DMS 273 (cell line): ENCODE data around the gene C1orf116.

Source experiments
- DNase-seq: peaks from one replicate; lab custom pipeline; 2025; ENCODE audit not compliant: unreplicated experiment; lab: John Stamatoyannopoulos, UW

C1orf116 gene

GRCh38 chr1:207035877-207036551, 3.5 kb upstream of the C1orf116 start:
- no peak for DNase-seq

DNA sequence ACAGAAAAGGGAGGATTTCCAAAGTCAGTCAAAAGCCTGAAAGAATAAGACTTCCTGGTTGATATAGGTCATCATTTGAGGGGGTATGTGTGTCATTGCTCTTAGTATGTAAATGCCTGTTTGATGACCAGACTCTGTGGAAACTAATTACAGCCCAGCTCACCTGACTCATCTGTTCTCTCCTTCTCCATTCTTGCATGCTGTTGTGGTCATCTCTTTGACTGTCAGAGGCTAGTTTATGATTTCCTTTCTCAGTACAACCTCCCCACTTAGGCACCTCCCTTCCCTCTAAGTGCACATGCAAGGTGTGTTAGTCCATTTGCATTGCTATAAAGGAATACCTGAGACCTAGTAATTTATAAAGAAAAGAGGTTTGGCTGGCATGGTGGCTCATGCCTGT, 2.4 kb upstream of the C1orf116 start:
- DNase-seq: no peak

DNA sequence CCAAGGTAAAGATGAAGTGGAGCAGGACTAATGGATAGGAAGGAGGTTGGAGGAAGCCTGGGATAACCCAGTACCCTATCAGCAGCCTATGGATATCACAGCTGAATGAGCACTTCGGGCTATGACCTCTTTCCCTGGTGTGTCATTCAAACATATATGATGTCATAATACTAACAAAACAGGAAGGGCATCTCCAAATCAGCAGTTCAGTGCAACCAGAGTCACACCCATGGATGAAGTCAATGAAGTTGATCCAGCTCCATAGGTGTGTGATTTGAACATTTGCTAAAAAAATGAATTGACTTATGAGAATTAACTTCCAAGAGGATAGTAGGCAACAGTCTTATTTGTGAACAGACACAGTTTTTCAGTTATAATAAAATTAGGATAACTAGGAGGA, 1.7 kb upstream of the C1orf116 start:
- no peak for DNase-seq

DNA sequence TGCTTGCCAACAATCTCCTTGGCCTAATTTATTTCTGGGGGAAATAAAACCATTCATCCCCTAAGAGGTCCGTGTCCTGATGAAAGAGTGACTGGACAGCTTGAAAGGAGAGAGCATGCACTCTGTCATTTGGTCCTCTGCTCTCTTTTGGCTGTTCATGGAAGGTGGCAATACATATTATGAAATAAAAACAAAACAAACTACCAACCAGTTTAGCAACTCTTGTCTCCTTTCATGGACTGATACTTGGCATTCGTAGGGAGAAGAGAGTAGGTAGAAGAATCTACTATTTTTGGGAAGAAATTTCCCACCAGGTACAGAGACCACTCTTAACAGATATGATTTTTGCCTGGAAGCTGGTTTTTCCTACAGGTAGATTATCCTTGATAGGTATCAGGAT, 746 bp upstream of the C1orf116 start:
- DNase-seq: no peak

GRCh38 chr1:207031632-207032264, 808 bp downstream of the C1orf116 start:
- DNase-seq: no peak

GRCh38 chr1:207031016-207031415, 1.5 kb downstream of the C1orf116 start:
- DNase-seq: no peak

DNA sequence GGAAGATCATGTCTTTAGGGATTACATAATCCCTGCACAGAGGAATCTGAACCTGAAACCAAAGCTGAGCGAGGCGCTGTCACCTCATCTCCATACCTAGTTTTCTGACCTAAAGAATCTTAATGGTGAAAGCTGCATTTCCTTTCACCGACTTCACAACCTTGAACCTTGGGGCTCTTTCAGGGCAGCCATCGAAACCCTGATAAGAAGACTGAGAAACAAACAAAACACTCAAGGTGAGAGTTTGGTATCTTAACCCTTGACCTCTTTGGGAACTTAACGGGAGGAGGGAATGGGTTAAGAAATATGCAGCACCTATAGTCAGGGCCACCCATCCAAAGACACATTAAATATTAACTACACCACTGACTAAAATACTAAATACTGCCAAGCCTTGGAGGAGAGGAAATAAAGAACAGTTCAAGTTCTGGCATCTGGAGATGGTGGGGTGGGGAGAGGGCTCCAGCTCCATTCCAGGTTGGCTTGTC, 2.0 kb downstream of the C1orf116 start:
- DNase-seq: no peak

GRCh38 chr1:207029701-207030521, 2.6 kb downstream of the C1orf116 start:
- DNase-seq: no peak

- no peak for DNase-seq
These were observed 3.5 kb downstream of the C1orf116 start for GRCh38 chr1:207028884-207029650.

- DNase-seq: no peak
These were observed 4.6 kb downstream of the C1orf116 start for GRCh38 chr1:207027921-207028320.

DNA sequence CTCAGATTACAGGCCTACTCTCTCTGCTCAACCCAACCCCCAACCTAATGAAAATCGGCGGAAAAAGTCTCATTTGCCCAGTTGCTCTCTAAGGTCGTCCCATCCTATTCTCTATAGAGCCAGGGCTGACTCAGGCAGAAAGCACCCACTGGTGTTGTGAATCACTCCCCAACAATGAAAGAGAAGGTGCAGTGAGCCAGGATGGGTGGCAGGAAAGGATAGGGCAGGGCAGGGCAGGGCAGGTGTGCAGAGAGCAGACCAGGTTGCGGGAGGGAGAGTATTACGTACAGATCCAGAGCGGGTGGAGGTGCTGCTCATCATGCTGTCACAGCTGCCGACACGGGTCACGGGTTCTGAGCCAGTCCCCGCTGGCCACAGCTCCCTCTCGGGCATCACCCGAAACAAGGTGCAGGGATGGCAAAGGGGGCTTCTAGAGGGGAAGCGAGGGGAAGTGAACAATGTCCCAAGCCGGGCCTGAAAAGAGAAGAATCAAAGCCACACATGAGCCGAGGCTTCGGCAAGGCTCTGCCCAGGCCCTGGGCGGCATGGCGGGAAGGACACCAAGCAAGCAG, 5.3 kb downstream of the C1orf116 start:
- DNase-seq: no peak

GRCh38 chr1:207026104-207026534, 6.4 kb downstream of the C1orf116 start:
- DNase-seq: no peak

DNA sequence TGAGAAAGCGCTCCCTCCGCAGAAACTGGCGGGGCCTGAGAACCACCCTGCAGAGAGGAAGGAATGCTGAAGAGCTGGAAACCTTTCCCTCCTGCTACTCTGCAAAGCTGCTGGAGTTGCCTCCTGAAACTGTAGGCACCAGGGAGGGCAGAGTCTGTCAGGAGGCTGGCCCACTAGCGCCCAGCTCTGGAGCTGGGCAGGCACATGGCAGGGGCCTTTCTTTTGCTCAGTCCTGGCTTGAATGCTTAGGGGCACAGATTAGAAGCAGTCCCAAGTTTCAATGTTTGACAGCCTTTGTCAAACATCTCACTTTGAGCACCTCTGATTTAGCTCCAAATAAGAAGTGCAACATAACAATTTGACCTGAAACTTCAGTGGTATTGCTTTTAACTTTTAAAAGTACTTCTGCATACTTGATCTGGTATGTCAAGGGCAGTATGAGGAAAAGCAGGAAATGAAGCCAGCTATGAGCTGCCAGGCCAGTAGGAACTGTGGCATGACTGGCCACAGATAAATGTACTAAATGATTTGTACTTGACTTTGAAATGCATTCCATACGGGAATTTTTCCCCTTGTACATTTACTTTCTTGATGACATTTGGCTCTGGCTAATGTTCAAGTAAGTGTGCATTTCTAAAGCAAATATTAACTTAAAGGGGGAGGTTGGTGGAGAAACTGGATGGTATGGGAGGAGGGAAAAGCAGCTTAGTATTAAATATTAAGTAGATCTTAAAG, 7.2 kb downstream of the C1orf116 start:
- no peak for DNase-seq

- no peak for DNase-seq
These were observed 8.1 kb downstream of the C1orf116 start for GRCh38 chr1:207024202-207025145.

DNA sequence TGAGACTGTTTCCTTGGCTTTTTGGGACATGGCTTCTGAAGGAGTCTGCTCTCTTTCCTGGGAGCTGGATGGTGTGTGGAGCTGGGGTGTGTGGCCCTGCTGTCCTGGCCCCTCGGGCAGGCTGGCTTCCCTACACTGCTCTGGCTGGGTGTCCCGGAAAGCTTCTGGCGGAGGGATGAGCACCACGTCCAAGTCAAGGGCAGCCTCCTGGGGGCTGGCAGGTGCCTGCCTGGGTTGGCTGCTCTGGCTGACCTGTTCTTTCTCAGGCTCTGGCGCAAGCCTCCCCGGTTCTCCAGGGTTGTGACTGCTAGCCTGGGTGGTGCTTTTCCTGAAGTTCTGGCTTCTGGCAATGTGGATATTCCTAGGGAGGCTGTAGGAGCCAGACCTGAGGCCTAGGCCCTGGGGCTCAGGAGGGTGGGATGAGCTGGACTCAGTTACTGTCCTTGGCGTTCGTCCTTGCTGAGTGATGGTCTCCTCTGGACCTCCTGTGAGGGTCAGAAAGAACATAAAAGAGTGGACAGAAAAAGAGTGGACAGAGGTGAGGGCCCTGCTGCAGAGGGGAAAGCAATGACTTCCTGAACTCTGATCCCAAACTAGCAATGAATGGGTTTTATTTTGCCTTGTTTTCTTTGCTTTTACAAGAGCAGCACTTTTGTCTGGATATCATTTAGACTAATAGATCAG, 9.4 kb downstream of the C1orf116 start:
- no peak for DNase-seq

DNA sequence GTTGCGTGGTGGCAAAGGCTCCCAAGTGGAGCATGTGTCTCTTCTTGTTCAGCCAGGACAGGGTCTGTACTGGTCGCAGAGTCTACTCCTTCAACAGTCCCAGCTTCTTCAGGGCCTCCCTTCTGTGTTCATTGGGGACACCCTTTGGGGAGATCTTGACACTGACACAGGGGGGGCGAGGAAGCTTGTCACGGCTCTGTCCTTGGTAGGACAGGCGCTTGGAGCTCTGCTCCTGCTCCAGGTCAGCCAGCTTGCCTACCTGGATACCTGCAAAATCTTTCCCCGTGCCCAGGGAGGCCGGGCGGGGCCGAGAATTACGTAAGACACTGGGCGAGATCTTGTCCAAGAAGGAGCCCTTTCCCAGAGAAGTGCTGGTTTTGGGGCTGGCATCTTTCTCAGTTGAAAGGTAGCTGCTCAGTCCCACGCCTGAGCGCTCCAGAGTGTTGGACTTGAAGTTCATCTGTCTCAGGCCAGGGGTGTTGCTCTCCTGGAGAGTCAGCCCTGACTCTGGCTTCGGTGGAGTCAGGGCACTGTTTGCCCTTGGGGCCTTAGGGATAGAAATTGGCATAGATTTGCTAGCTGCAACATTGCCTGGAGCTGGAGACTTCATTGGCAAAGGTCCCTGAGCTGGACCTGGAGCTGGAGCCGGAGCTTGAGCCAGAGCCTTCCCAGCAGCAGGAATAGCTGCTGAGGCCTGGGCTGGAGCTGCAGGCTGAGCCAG, 10.5 kb downstream of the C1orf116 start:
- no peak for DNase-seq

DNA sequence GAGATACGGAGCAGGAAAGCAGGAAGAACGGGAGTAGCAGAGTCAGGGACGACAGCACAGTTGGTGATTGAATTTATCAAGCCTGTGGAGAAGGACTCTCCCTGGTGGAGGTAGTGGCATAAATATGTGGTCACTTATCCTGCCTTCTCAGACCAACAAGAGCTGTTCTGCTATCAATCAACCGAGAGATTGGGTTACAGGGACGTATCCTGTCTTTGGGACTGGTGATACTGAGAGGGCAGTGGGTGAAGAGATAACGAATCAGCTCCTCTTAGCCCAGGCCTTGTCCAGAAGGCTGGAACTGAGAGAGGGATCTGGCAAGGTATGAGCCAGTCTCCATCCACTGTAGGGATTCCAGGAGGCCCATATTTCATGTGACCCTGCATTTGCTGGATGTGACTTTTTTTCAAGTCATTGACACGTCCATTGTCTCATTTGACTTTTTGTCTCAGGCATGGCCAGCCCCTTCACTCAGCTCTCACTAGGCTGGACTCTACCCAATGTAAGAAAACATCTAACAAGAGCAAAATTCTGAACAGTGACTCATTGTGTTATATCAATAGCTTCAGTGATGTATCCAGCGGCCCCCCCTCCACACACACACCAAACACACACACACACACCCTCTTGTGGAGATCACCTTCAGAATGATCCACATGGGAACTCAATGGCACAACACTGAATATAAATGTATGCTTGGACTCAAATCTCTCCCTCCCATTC, 11.3 kb downstream of the C1orf116 start:
- no peak for DNase-seq
